A549 (cell line): ENCODE measurements around the gene CCR9. TPM values are rescaled to one million over a fixed set of nuclear protein-coding genes. Genes with fewer than 3 reads are reported as not detected.

Source experiments
- ATAC-seq, 2 experiments: fragments of 200-7000 bp in 1 of 2; fragments of >200 bp in 1 of 2; cut with Nextera tagmentation in 1 of 2; cut with Tn5 transposase in 1 of 2; 3 replicates each; pipeline versions ENCODE4 v1.8.0 to v1.9.1; 2018 to 2020; ENCODE audit warnings: mild to moderate bottlenecking in 1 of 2, moderate library complexity in 1 of 2
- CTCF ChIA-PET: fragments of 300-600 bp; sonication (Branson Sonifier 250); formaldehyde crosslinking; extraction: SDS; loops from one replicate; lab custom pipeline; 2021; ENCODE audit warnings: antibody characterized with exemption, inconsistent platforms; lab: Yijun Ruan, JAX
- POLR2A ChIA-PET: fragments of 350-600 bp; formaldehyde crosslinking; extraction: SDS; loops from one replicate; lab custom pipeline; 2021; ENCODE audit warnings: antibody characterized with exemption, inconsistent platforms; lab: Yijun Ruan, JAX
- DNase-seq, 2 experiments: peaks; one replicate each; pipeline versions ENCODE4 v3.0.0 to v3.0.0-alpha.2; 2011 to 2016; ENCODE audit warnings: low read depth in 1 of 2, low spot score in 1 of 2
- FAIRE-seq: peaks from 2 replicates; lab custom pipeline; 2011; peaks lifted over from hg19 to GRCh38; lab: Jason Lieb, UNC
- H3K27ac ChIP-seq, 2 experiments: fragments of >200 bp; sonication (Bioruptor Twin); formaldehyde crosslinking; 3 replicates each; pipeline ENCODE4 v1.5.1; 2016 to 2017
- H3K4me1 ChIP-seq: fragments of >200 bp; sonication (Bioruptor Twin); formaldehyde crosslinking; 3 replicates; pipeline ENCODE4 v1.6.1; 2016
- H3K4me2 ChIP-seq: fragments of >200 bp; sonication (Bioruptor Twin); formaldehyde crosslinking; 3 replicates; pipeline ENCODE4 v1.6.1; 2016
- H3K4me3 ChIP-seq: fragments of >200 bp; sonication (Bioruptor Twin); formaldehyde crosslinking; 3 replicates; pipeline ENCODE4 v1.5.1; 2016
- H3K9me3 ChIP-seq: fragments of >200 bp; sonication (Bioruptor Twin); formaldehyde crosslinking; 3 replicates; pipeline ENCODE4 v1.6.1; 2016
- ATOH8 ChIP-seq: fragments of 250-450 bp; sonication (Bioruptor Pico); IDR thresholded peaks from 2 replicates; pipeline ENCODE4 v1.5.0; 2020; ENCODE audit warnings: low read depth, mild to moderate bottlenecking, moderate library complexity
- BHLHE40 ChIP-seq: IDR thresholded peaks from 2 replicates; pipeline ENCODE4 v1.6.1; 2012; ENCODE audit warnings: low read depth, low read length, inconsistent platforms
- CTCF ChIP-seq: fragments of >200 bp; sonication (Bioruptor Twin); formaldehyde crosslinking; IDR thresholded peaks from 3 replicates; pipeline ENCODE4 v1.5.1; 2016
- E2F6 ChIP-seq: IDR thresholded peaks from 2 replicates; pipeline ENCODE4 v1.6.1; 2012; ENCODE audit warnings: low read depth, borderline replicate concordance
- EP300 ChIP-seq, 2 experiments: fragments of >200 bp; sonication (Bioruptor Twin); formaldehyde crosslinking; IDR thresholded peaks; 2 replicates in 1 of 2; 3 replicates in 1 of 2; pipeline ENCODE4 v1.6.1; 2016 to 2017
- ESRRA ChIP-seq: fragments of 150-350 bp; IDR thresholded peaks from 2 replicates; pipeline ENCODE4 v1.6.1; 2014; ENCODE audit warnings: mild to moderate bottlenecking, low read length, borderline replicate concordance
- FOSL2 ChIP-seq, 2 experiments: fragments of 450-650 bp in 1 of 2; fragments of >200 bp in 1 of 2; sonication (Bioruptor Twin) in 1 of 2; formaldehyde crosslinking; IDR thresholded peaks; 2 replicates each; pipeline versions ENCODE4 v1.5.0 to v1.6.1; 2016 to 2020; ENCODE audit warnings: mild to moderate bottlenecking in 1 of 2, moderate library complexity in 1 of 2
- HDAC2 ChIP-seq: fragments of 200-600 bp; sonication (generic); IDR thresholded peaks from 2 replicates; pipeline ENCODE4 v1.6.1; 2016
- HES2 ChIP-seq: fragments of >200 bp; sonication (Bioruptor Twin); formaldehyde crosslinking; IDR thresholded peaks from 2 replicates; pipeline ENCODE4 v1.6.1; 2016
- HEYL ChIP-seq: fragments of 250-450 bp; sonication (Bioruptor Pico); IDR thresholded peaks from 2 replicates; pipeline ENCODE4 v1.8.0; 2021; ENCODE audit warnings: mild to moderate bottlenecking, moderate library complexity
- HOXB5 ChIP-seq: fragments of 250-450 bp; sonication (Bioruptor Pico); IDR thresholded peaks from 2 replicates; pipeline ENCODE4 v1.5.0; 2020; ENCODE audit warnings: mild to moderate bottlenecking, moderate library complexity
- KDM1A ChIP-seq: fragments of 200-600 bp; sonication (generic); IDR thresholded peaks from 2 replicates; pipeline ENCODE4 v1.6.1; 2016; ENCODE audit warnings: low read depth, mild to moderate bottlenecking
- MYC ChIP-seq: IDR thresholded peaks from 2 replicates; pipeline ENCODE4 v1.6.1; 2012; ENCODE audit warnings: mild to moderate bottlenecking, inconsistent platforms, low read length, improper control_type of control experiment, borderline replicate concordance
- NFE2L2 ChIP-seq: fragments of 150-350 bp; conservative IDR thresholded peaks from 2 replicates; pipeline ENCODE4 v1.6.1; 2014; ENCODE audit warnings: low read length
- NPAS2 ChIP-seq: fragments of 250-450 bp; sonication (Bioruptor Pico); IDR thresholded peaks from 2 replicates; pipeline ENCODE4 v1.8.0; 2022; ENCODE audit warnings: mild to moderate bottlenecking, moderate library complexity, borderline replicate concordance
- NR3C1 ChIP-seq: fragments of >200 bp; sonication (Bioruptor Twin); formaldehyde crosslinking; IDR thresholded peaks from 3 replicates; pipeline ENCODE4 v1.6.1; 2017
- POLR2AphosphoS2 ChIP-seq: conservative IDR thresholded peaks from 2 replicates; pipeline ENCODE4 v1.6.1; 2012; ENCODE audit warnings: low read length, improper control_type of control experiment, inconsistent platforms
- RCOR1 ChIP-seq: fragments of 150-350 bp; IDR thresholded peaks from 2 replicates; pipeline ENCODE4 v1.6.1; 2014; ENCODE audit warnings: antibody characterized with exemption, low read length, low read depth
- RFX5 ChIP-seq: fragments of 450-650 bp; IDR thresholded peaks from 2 replicates; pipeline ENCODE4 v1.7.1; 2014; ENCODE audit warnings: antibody characterized with exemption, mild to moderate bottlenecking, moderate library complexity
- RNF2 ChIP-seq: fragments of 200-600 bp; sonication (generic); IDR thresholded peaks from 2 replicates; pipeline ENCODE4 v1.6.1; 2016; ENCODE audit warnings: low read depth, mild to moderate bottlenecking, antibody characterized with exemption, moderate library complexity, borderline replicate concordance
- SREBF2 ChIP-seq: fragments of 450-650 bp; IDR thresholded peaks from 2 replicates; pipeline ENCODE4 v1.6.1; 2014; ENCODE audit warnings: mild to moderate bottlenecking, moderate library complexity
- ZNF302 ChIP-seq: fragments of 250-450 bp; sonication (Bioruptor Pico); IDR thresholded peaks from 2 replicates; pipeline ENCODE4 v1.9.0; 2021; ENCODE audit warnings: inconsistent platforms, mild to moderate bottlenecking, moderate library complexity
- WGBS: methylation state at CpG from one replicate; pipeline ENCODE4 v1.1.6; 2017; ENCODE audit errors: missing lambda C conversion rate; 5-methylcytosine and 5-hydroxymethylcytosine counted together
- polyA plus RNA-seq, 4 experiments: library from polyadenylated mRNA; depleted of rRNA in 3 of 4; stranded (reverse); fragments of >200 nt; fragmentation: RNase III in 1 of 4; extraction: RNeasy Plus Mini Kit Qiagen cat#74134 plus additional on column Dnase treatment in 1 of 4; gene quantifications; 2 replicates in 3 of 4; 3 replicates in 1 of 4; pipeline ENCODE4 v1.2.3, GENCODE V29; 2011 to 2017
- TF ChIP-seq, protein P1 (sequence below): IDR thresholded peaks from 2 replicates; pipeline ENCODE4 v1.6.1; 2012

The CCR9 gene
- polyA plus RNA-seq, 2 of the 4 experiments (the other 2 are of a cell fraction): not detected

DNA sequence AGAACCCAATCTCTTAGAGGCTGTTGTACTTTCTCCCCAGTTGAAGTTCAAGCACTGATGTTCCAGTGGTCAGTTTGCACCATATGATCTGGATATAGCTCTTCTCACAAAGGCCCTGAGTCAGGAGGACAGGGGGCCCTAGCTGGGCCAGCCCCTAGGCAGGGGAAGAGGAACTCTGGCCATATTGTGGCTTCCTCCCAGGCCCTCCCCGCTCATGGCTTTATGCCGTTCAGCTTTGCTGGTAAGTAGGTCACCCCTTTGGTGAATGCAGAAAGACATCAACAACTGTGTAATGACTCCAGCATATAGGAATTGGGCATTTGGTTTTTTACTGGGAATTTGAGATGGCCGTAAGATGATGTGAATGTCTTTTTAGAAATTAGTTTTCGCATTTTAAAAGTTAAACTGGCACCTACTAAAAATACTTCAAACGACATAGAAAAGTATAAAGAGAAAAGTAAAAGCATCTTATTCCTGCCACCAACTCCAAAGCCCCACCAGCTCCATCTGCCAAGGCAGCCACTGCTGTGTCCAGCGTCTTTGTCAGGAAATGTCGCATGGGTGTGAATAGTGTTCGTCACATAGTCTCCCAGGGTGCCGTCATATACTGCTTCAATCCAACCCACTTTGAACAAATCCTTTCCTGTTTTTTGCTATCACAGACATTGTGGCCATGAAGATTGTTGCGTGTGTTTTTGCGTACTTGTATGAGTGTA, 25.3 kb downstream of the CCR9 start:
- no peak for DNase-seq
- H3K4me1 ChIP-seq: no peaks in the 10 kb centered on the region; the same call in 2 of the 3 replicates
- H3K4me3 ChIP-seq: no peak overlapping the region
- no peak for FAIRE-seq
- no peak overlapping the region for H3K27ac ChIP-seq
- ChIA-PET CTCF (interaction anchor here (1.1 to 1.2 kb wide), 2 partner anchors 17 to 27 kb away, joined by 3 to 4 read pairs; no protein-coding TSS in a partner anchor), POLR2A (no interaction called here)
- WGBS: 87% methylated on average over 11 of the region's 11 CpGs
- ATAC-seq: no peak
- no peaks in the 10 kb centered on the region for H3K9me3 ChIP-seq
- no peak for TF ChIP-seq HES2
- no peak for TF ChIP-seq SREBF2
- no peak for TF ChIP-seq NFE2L2
- no peak for TF ChIP-seq E2F6
- no peak for TF ChIP-seq ESRRA
- no peak for TF ChIP-seq POLR2AphosphoS2
- TF ChIP-seq RNF2: no peak
- no peak for TF ChIP-seq ZNF302 (CRISPR knock-in tag)
- TF ChIP-seq EP300 (IDR thresholded peaks at IDR 0.05): no peak
- H3K4me2 ChIP-seq: no peak overlapping the region

GRCh38 chr3:45912435-45912834, 26.1 kb downstream of the CCR9 start:
- TF ChIP-seq MYC (no peak), BHLHE40 (no peak), NR3C1 (no peak), NPAS2 (CRISPR knock-in tag) (no peak), RFX5 (no peak), KDM1A (no peak), FOSL2 (IDR thresholded peaks at IDR 0.05) (no peak), FOSL2 (CRISPR knock-in tag; IDR thresholded peaks at IDR 0.05) (no peak), ATOH8 (CRISPR knock-in tag) (no peak), HDAC2 (no peak), HES2 (no peak), RCOR1 (no peak), CTCF (no peak), HEYL (CRISPR knock-in tag) (no peak), HOXB5 (CRISPR knock-in tag) (no peak), NFE2L2 (no peak)
- TF ChIP-seq, protein P1, sequence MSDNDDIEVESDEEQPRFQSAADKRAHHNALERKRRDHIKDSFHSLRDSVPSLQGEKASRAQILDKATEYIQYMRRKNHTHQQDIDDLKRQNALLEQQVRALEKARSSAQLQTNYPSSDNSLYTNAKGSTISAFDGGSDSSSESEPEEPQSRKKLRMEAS: no peak
- H3K4me3 ChIP-seq: no peak overlapping the region
- CTCF ChIA-PET: no interaction called here
- POLR2A ChIA-PET: no interaction called here
- no peak overlapping the region for H3K27ac ChIP-seq
- no peak overlapping the region for H3K4me2 ChIP-seq
- 61% methylated on average over 4 of the region's 6 CpGs for WGBS
- DNase-seq: no peak
- H3K9me3 ChIP-seq: no peaks in the 10 kb centered on the region
- no peak for ATAC-seq
- H3K4me1 ChIP-seq: no peaks in the 10 kb centered on the region; the same call in 2 of the 3 replicates
- FAIRE-seq: no peak
